Fibroblast of mammary gland (primary cell): ENCODE data around the gene CERKL.

ENCODE experiments used
- DNase-seq: peaks from one replicate; pipeline ENCODE4 v3.0.0-alpha.2; 2010; ENCODE audit warnings: low read depth
- H3K4me3 ChIP-seq: 2 replicates; pipeline ENCODE4 v1.5.1; 2011; ENCODE audit warnings: low read depth, mild to moderate bottlenecking, low read length, moderate library complexity; ENCODE audit not compliant: control insufficient read depth
- CTCF ChIP-seq: conservative IDR thresholded peaks from 2 replicates; pipeline ENCODE4 v1.5.1; 2011; ENCODE audit warnings: low read depth, low read length, inconsistent platforms; ENCODE audit not compliant: control insufficient read depth, insufficient read depth

CERKL gene

GRCh38 chr2:181613241-181613640, 43.7 kb downstream of the CERKL start:
- DNase-seq = no peak
- H3K4me3 ChIP-seq = no peak overlapping the region
- TF ChIP-seq CTCF = no peak

- DNase-seq = no peak
- no peak overlapping the region for H3K4me3 ChIP-seq
- no peak for TF ChIP-seq CTCF
Measured at GRCh38 chr2:181607629-181608590, 49.0 kb downstream of the CERKL start.

GRCh38 chr2:181605889-181606837, 50.7 kb downstream of the CERKL start:
- DNase-seq = no peak
- no peak overlapping the region for H3K4me3 ChIP-seq
- TF ChIP-seq CTCF = no peak

GRCh38 chr2:181602017-181602416, 54.9 kb downstream of the CERKL start:
- H3K4me3 ChIP-seq = no peak overlapping the region
- DNase-seq = no peak
- TF ChIP-seq CTCF = no peak

GRCh38 chr2:181596556-181596955, 60.3 kb downstream of the CERKL start:
- H3K4me3 ChIP-seq = no peak overlapping the region
- no peak for TF ChIP-seq CTCF
- DNase-seq = no peak

- H3K4me3 ChIP-seq = no peak overlapping the region
- no peak for DNase-seq
- no peak for TF ChIP-seq CTCF
Measured at GRCh38 chr2:181594322-181594721, 62.6 kb downstream of the CERKL start.
